ENCODE measurements around the gene CDK17.

- TF ChIP-seq CTCF (IDR thresholded peaks at IDR 0.05): no peak
- TF ChIP-seq POLR2A (IDR thresholded peaks at IDR 0.05): no peak
Observed at GRCh38 chr12:96448300-96448699, 48.1 kb upstream of the CDK17 start.

Measured in thyroid gland (tissue), 4 donors.